ENCODE results near the gene CCNT2.

DNA sequence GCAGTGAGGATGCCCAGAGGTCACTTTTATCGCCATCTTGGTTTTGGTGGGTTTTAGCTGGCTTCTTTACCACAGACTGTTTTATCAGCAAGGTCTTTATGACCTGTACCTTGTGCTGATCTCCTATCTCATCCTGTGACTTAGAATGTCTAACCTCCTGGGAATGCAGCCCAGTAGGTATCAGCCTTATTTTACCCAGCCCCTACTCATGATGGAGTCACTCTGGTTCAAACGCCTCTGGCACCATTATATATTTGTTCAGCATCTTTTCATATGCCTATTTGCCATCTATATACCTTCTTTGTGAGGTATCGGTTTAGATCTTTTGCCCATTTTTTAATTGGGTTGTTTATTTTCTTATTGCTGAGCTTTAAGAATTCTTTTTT, 7.2 kb upstream of the CCNT2 start:
- TF ChIP-seq, protein P1, sequence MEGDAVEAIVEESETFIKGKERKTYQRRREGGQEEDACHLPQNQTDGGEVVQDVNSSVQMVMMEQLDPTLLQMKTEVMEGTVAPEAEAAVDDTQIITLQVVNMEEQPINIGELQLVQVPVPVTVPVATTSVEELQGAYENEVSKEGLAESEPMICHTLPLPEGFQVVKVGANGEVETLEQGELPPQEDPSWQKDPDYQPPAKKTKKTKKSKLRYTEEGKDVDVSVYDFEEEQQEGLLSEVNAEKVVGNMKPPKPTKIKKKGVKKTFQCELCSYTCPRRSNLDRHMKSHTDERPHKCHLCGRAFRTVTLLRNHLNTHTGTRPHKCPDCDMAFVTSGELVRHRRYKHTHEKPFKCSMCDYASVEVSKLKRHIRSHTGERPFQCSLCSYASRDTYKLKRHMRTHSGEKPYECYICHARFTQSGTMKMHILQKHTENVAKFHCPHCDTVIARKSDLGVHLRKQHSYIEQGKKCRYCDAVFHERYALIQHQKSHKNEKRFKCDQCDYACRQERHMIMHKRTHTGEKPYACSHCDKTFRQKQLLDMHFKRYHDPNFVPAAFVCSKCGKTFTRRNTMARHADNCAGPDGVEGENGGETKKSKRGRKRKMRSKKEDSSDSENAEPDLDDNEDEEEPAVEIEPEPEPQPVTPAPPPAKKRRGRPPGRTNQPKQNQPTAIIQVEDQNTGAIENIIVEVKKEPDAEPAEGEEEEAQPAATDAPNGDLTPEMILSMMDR (conservative IDR thresholded peaks at IDR 0.05; ENCODE audit: low read length), result no peak
- TF ChIP-seq EZH2phosphoT487 (IDR thresholded peaks at IDR 0.05; ENCODE audit: borderline replicate concordance), result no peak
